GM18870 (cell line): ENCODE measurements around the gene DCX.
"Not testable (repeated sequence)": the region's sequence is repeated elsewhere in the genome, so short reads cannot be mapped to it uniquely, and the experiment has no call there.

Experiments
- ATAC-seq: cut with Tn5 transposase; IDR thresholded peaks from one replicate; pipeline ENCODE4 v1.9.1; 2021; ENCODE audit warnings: moderate library complexity; ENCODE audit not compliant: unreplicated experiment

DCX gene

DNA sequence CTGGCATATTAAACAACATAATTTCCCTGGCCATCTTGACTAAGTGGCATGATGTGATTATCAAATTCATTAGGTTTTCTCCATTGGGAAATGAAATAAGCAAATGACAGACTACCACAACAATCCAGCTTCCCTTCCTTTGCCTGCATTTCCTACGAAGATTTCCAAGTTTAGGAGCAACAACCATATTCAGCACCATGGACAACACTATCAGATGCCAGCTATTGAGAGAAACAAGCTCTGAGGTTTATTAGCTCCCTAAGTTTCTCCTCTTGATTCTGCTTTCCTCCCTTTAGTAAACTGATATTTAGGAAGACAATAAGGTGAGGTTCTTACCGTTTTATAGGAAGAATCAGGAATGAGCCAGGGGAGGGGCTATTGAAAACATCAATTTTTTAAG, 36.2 kb downstream of the DCX start:
- no peak for ATAC-seq

DNA sequence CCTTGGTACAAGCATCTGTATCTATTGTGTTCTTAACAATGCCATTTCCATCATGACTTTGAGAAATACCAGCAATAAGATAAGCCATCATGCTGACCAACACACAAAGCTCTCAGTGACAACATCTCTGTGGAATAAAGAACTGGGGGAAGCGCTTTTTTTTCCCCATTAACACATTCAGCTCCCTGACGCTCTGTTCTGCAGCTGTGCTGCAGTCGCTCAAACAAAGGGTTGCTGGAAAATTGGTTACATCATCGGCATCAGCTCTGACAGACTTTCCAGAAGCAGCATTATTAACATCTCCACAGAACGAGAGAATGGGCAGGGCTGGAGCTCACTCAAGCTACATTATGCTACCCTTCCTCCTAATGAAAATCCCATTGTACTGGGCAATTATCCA, 39.9 kb downstream of the DCX start:
- ATAC-seq: no peak

DNA sequence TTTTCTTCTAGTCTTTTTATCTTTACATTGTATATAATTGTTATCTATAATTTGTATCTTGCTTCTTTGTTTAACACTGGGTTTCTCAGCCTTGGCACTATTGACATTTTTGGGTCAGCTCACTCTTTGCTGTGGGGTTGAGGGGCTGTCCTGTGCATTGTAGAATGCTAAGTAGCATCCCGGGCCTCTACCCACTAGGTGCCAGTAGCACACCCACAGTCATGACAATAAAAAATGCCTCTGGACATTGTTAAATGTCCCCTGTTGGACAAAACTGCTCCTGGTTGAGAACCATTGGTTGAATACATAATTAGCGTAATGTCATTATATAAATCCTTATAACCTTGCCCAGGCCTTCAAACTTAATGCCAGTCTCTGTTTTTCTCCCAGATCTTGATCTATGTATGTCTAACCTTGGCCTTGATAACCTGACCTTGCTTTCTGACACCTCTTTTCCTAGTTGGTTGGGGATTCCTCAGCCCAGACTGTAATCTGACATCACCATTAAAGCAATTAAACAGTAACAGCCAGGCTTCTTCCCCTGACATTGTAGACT, 46.1 kb downstream of the DCX start:
- ATAC-seq: no peak

DNA sequence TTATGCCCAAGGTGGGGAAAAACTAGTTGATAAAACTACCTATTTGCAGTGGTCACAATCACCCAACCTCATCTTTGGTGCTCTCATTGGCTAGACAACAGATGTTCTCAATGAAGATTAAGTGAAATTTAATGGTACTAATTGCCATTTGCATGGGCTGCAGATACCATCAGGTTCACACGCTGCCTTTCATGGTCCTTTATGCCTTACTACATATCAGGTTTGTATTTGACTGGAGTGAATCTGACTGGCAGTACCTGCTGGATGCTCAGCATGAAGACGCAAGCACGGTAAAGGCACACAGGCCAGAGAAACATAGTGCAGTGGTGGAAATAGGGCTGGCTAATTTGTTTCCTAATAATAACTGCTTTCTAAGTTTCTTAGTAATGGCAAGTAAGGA, 48.3 kb downstream of the DCX start:
- no peak for ATAC-seq

DNA sequence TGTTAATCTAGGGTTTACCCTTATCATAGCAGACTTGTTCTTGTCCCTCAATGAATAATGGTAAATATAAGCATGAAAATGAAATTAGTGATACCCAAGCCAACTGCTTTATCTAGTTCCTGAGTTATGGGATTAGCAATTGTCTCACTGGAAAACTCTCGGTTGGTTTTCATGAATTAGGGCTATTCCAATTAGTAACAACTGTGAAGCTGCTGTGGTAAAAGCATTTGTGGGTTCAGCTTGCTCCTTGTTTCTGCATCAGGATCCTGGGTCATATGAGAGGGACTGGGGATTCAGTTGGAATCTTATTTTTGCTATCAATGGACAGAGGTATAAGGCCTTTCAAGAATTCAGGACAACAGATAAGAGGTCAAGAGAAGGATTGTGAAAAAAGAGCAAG, 50.2 kb downstream of the DCX start:
- no peak for ATAC-seq

DNA sequence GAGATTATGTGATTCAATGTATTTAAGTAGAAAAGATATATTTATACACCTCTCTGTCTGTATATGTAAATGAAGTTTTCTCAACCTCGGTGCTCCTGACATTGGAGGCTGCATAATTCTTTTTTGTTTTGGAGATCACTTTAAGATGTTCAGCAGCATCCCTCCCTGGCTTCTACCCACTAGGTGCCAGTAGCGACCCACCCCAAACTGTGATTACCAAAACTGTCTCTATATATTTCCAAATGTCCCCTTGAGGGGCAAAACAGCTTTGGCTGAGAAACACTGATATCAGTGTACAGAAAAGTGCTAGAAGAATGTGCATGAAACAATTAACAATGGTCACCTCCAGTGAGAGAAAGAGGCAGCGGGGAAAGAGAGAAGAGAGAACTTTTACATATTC, 51.2 kb downstream of the DCX start:
- ATAC-seq: no peak

DNA sequence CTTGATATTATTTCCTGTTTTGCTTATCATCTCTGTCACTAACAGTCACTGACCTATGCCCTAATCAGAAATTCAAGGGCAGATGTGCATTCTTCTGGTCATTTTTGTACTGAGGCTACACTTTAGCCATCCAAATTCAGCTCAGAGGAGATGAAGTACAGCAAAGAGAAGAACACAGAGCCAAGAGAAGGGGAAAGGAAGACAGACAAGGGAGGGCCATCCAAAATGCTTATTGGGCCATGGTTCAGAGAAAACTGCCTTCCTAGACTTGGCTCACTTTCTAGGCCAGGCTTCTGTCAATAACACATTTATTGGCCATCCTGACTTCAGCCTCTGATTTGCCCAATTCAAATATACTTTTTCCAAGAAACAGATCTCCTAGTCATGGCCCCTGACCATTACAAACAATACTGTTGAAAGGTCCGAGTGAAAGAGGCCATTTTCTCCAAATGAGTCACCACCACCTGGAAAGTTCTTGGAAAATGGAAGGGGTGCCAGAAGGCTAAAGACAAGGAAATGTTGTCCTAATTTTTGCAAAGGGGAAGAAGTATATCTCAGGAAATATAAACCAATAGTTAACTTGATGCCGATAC, 56.4 kb downstream of the DCX start:
- ATAC-seq: no peak

DNA sequence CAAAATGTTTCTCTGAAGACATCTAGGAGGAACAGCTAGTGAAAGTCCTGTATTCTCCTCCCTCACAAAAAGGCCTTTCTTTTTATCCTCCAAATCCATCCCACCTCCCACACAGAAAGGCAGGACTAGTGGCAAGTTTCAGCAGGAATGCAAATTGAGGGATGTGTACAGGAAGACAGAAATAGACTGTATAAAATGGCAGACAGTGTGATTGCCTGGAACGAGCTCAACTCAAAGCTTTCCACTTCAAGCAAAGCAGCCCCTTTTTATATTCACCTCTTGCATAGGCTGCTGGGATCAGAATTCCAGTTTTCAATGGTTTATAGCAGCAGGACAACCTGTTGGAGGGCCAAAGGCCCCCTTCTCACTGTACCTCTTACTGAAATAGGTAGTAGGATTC, 57.5 kb downstream of the DCX start:
- no peak for ATAC-seq

DNA sequence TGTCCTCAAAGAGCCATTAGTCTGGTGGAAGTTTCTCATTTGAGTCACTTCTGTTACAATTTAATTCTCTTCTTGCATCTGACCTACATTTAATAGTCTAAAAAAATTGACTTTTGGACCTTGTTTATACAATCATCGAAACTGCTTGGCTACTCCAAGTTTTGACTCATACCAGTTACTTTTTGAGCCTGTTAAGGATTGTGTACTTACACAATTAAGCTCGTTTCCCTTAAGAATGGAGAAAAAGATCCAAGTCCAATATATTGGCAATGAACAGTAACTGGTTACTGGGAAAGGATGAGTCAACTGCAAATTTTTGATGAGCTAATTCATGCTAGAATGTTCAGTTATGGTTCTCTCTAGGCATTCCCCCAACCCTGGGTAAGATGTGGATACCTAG, 58.2 kb downstream of the DCX start:
- ATAC-seq: no peak

DNA sequence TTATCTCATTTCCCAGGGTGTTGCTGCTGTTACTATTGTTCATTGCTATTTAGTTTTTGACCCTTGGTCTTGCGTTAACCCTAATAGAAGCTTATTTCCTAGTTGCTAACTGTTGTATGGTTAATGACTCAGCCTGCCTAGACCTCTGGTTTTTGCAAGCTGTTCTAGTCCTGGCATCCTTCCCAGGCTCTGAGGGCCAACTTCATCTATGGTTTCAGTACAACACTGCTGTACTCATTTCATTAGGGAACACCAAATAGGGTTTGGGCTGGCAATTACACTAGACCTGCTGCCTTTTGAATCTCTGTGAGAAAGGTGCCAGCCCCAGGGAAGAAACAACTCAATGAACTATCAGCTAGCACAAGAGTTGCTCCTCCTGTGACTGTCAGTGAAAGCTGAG, 59.6 kb downstream of the DCX start:
- no peak for ATAC-seq

DNA sequence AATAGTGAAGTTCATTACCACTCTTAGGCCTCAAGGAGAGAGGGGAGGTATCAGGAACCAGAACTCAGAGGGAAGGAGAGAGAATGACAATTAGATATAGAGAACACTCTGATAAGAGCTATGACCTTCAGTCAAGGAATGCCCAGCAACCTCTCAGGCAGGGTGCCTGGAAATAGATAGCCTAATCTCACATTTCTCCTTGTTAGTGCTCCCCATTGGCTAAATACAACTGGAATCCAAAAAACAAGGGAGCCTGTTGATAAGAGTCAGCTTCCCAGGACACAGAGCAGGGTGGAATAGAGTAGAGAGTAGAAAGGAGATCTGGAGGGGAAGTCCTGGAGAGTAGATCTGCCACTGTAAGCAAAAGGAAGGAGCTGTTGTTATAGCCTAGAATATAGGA, 62.1 kb downstream of the DCX start:
- no peak for ATAC-seq

DNA sequence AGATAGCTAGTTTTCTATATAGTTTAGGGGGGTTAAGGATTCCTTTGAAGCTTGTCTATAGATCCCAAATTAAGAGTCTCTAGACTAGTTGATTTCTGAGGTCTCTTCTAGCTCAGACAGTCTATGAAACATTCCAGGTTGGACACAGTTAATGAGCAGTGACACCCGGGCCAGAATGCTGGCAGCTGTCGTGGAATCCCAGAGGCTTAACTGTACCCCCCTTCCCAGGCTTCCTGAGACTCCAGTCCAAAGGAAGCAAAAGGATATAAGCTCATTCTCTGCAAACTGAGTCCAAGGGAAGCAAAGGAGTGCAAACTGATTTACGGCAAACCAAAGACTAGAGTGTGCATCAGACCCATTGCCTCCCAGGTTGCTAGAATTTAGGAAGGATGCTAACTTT, 62.9 kb downstream of the DCX start:
- no peak for ATAC-seq

DNA sequence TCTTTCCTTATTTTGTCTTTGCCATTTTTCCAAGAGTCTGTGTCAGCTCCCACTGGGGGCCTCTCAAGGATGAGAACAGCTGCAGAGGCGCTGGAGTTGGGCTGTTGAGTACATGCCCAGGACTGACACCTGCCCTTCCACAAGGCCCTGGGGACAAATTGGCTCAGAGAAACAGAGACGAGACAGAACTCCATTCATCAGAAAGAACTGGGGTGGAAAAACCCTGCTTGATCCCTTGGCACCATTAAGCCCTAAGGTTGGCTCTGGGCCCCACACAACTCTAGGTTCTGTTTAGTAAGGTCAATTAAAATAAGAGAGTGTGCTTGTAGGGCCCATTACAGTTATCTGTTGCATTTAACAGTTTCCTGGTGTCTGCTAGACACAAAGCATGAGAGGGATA, 63.6 kb downstream of the DCX start:
- ATAC-seq: no peak

DNA sequence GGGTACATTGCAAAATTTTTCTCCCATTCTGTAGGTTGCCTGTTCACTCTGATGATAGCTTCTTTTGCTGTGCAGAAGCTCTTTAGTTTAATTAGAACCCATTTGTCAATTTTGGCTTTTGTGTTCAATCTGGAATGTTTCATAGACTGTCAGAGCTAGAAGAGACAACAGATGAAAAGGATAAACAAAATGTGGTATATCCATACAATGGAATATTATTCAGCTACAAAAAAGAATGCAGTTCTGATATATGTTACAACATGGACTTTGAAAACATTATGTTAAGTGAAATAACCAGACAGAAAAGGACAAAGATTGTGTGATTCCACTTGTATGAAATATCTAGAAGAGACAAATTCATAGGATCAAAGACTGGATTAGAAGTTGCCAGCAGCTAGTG, 65.8 kb downstream of the DCX start:
- ATAC-seq: not testable (repeated sequence)

DNA sequence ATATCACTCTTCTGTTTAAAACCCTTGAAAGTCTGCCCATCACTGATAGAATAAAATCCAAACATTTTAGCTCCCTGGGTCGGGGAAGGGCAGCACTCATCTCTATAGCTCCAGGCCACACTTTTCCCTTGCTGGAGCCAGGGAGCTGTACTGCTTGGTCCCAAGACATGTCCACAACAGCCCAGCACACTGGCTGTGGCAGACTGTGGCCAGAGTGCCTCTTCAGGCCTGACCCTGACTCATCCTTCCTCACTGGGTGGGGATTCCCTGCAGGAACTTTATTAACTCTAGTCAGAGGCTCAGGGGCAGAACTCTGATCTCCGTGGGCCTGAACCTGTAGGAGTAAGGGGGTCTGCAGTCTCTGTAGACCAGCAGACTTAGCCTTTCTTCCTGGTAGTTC, 71.9 kb downstream of the DCX start:
- ATAC-seq: no peak

DNA sequence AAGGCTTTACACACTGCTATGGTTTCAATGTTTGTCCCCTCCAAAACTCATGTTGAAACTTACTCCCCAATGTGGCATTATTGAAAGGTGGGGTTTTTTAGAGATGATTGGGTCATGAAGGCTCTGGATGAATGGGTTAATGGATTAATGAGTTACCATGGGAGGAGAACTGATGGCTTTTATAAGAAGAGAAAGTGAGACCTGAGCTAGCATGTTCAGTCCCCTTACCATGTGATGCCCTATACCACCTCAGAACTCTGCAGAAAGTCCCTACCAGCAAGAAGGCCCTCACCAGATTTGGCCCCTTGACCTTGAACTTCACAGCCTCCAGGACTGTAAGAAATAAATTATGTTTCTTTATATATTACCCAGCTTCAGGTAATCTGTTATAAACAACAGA, 72.8 kb downstream of the DCX start:
- ATAC-seq: no peak

DNA sequence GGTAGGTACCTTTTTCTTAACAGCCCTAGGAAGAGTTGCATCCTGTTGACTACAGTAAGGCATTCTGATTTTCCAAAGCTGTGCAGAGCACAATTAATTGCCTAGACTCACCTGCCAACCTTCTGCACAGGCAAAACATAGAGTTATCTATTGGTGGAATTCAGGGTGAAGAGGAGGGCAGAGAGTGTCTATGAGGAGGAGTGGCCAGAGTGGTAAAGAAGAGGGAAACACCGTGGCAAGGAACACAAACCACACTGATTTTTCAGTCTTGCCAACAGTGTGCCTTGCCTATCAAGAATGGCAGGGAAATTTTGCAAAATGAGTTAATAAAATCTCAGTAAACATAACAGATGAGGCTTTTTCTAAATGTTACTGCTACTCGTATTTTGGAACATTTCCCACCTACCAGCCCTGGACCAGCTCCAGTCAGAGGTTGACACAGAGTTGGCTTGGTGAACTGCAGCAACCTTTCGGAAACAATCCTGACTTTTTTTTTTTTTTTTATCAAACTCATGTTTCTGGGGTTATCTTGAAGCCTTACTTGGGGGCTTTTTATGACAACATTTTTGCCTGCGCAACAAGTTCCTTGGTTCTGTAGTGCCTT, 73.8 kb downstream of the DCX start:
- ATAC-seq: no peak

DNA sequence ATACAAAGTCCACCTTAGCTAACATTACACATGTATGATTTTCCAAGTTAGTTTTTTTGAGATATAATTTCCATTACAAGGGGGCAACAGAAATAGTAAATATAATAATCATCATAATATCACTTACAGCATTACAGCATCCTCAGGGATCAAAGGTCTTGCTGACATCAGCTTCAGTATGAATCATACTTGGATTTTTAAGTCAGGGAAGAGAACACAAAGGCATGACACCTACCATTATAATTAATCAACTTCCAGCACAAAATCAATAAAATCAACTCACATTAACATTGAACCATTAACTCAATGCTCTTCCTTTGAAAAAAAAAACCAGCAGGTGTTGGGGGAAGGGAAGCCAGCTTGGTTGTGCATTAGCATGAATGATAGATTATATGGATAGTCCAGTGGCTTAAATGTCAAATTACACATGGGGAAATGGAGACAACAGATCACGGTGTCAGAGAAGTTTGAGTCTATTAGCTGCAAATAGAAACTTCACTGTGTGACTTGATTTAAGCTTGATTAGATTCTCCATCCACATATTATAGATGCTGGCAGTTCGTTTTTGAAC, 74.8 kb downstream of the DCX start:
- ATAC-seq: no peak

DNA sequence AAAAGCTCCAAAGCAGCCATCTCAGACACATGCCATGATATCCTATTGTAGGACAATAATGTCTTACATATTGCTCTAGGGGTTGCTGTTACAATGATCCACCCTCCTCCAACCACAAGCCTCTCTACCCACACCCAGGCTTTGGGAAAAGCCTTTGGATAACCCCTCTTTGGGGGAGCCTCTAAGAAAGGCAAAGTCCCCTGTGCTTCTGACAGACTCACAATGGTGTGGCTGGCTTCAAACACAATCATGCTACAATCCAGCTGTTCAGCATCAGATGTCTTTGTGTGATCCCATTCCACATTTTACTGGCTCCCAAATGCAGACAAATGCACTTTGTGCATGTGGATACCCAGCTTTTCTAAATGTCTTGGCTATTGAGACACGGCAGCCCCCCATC, 75.9 kb downstream of the DCX start:
- ATAC-seq: no peak

DNA sequence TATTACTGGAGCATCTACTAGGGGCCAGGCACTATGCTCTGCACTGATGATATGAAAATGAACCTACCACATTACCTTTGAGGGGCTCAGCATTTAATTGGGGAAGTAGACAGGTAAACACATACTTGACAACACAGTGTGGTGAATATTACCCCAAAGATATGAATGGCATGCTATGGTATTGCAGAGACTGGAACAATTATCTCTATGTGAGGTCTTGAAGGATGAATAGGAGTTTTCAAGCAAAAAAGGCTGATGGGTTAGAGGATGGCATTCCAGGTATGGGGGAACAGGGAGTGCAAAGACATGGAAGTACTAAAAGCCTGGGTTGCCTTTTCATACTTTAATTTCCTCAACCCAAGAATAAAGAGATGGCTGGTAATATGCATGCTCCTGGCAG, 82.6 kb downstream of the DCX start:
- ATAC-seq: no peak

DNA sequence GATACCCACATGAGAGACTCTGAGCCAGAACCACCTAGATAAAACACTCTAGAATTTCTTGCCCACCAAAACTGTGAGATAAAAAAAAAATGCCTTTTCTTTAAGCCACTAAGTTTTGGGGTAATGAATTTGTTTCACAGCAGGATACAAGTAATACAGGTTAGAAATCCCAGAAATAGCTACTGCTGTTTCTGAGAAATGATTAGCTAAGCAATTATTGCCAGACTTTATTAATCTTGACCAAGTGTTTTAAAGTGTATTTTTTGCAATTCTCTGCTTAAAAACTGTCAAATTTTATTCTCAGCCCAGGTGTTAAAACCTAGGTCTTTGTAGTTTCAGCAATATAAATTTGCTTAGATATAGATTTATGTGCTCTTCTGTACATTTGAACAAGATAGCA, 83.1 kb downstream of the DCX start:
- no peak for ATAC-seq

DNA sequence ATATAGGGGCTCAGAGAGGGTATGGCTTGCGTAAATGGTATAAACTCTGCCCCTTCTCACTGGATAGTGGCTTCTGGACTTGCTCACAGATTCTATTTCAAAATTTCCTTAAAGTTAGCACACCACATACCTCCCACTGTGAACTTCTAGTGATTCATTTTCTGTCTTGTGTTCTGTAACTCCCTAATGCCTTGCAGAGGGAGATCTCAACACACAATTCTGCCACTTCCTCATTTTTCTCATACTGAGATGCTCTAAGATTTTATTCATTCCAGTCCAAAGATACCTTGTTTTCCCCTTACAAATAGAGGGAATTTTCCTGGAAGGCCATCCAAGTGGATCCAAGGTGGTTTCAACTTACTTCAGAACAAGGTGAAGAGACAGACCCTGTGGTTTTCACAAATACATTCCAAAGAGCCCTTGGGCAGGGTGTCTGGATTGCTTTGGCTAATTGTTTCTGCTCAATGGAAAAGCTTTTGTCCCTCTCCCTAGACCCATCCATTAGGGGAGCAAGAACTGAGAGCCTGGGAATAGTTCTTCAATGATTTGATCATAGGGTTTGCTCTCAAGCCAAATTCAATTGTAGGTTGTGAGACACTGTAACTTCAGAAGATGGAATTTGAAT, 89.6 kb downstream of the DCX start:
- ATAC-seq: no peak
